Bronchial epithelial cell (primary cell): ENCODE data around the gene SGPP1. TPM values are rescaled to one million over a fixed set of nuclear protein-coding genes. Genes with fewer than 3 reads are reported as not detected.
A peak's percentile ranks its signal among the peaks of the same experiment; 100 is the strongest.

Experiments
- DNase-seq: peaks from one replicate; pipeline ENCODE4 v3.0.0-alpha.2; 2010; ENCODE audit warnings: low read depth
- FAIRE-seq: peaks from 2 replicates; lab custom pipeline; 2011; peaks lifted over from hg19 to GRCh38; lab: Jason Lieb, UNC
- H3K27me3 ChIP-seq: 2 replicates; pipeline ENCODE4 v1.5.1; 2011; ENCODE audit warnings: low read length; ENCODE audit not compliant: control insufficient read depth, insufficient read depth
- H3K36me3 ChIP-seq: 2 replicates; pipeline ENCODE4 v1.5.1; 2011; ENCODE audit warnings: low read length; ENCODE audit not compliant: control insufficient read depth, insufficient read depth
- H3K4me3 ChIP-seq: 2 replicates; pipeline ENCODE4 v1.5.1; 2011; ENCODE audit warnings: mild to moderate bottlenecking, low read depth, low read length, control low read depth
- total RNA-seq: library from RNA; depleted of rRNA; stranded (reverse); fragments of >200 nt; gene quantifications from 2 replicates; pipeline ENCODE4 v1.2.1, GENCODE V29; 2014
- TF ChIP-seq, protein P1 (sequence below): IDR thresholded peaks from 2 replicates; pipeline ENCODE4 v1.5.1; 2011; ENCODE audit warnings: mild to moderate bottlenecking, moderate library complexity, low read length, control low read depth, inconsistent platforms; ENCODE audit not compliant: insufficient read depth, severe bottlenecking

Gene SGPP1
- total RNA-seq, 1 donor from 2014 or later = 35.3 TPM

GRCh38 chr14:63725786-63726460, 1.9 kb downstream of the SGPP1 start:
- Histone ChIP-seq H3K27me3 (no peaks in the 10 kb centered on the region), H3K4me3 (peak overlapping the region; percentile 60), H3K36me3 (no peaks in the 10 kb centered on the region)
- FAIRE-seq (no peak), DNase-seq (no peak)
- TF ChIP-seq, protein P1, sequence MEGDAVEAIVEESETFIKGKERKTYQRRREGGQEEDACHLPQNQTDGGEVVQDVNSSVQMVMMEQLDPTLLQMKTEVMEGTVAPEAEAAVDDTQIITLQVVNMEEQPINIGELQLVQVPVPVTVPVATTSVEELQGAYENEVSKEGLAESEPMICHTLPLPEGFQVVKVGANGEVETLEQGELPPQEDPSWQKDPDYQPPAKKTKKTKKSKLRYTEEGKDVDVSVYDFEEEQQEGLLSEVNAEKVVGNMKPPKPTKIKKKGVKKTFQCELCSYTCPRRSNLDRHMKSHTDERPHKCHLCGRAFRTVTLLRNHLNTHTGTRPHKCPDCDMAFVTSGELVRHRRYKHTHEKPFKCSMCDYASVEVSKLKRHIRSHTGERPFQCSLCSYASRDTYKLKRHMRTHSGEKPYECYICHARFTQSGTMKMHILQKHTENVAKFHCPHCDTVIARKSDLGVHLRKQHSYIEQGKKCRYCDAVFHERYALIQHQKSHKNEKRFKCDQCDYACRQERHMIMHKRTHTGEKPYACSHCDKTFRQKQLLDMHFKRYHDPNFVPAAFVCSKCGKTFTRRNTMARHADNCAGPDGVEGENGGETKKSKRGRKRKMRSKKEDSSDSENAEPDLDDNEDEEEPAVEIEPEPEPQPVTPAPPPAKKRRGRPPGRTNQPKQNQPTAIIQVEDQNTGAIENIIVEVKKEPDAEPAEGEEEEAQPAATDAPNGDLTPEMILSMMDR = no peak

DNA sequence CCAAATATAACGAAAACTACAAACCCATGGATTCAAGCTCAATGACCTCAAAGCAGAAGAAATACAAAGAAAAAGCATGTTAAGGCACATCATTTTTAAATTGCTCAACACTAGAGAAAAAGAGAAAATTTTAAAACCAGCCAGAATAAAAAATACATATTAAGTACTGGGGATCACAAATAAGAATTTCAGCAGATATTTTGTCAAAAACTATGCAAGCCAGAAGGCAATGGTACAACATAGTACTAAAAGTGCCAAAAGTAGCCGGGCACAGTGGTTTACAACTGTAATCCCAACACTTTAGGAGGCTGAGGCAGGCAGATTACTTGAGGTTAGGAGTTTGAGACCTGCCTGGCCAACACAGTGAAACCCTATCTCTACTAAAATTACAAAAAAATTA, 10.2 kb downstream of the SGPP1 start:
- DNase-seq = peak; percentile 35
- H3K4me3 ChIP-seq = no peak overlapping the region
- TF ChIP-seq, protein P1 = no peak
- no peaks in the 10 kb centered on the region for H3K36me3 ChIP-seq
- FAIRE-seq = no peak
- H3K27me3 ChIP-seq = no peaks in the 10 kb centered on the region

- DNase-seq (no peak), FAIRE-seq (no peak)
- Histone ChIP-seq H3K27me3 (no peaks in the 10 kb centered on the region), H3K36me3 (no peaks in the 10 kb centered on the region), H3K4me3 (no peak overlapping the region)
- TF ChIP-seq, protein P1 = no peak
Measured at GRCh38 chr14:63715360-63715759, 12.5 kb downstream of the SGPP1 start.

GRCh38 chr14:63713764-63714163, 14.1 kb downstream of the SGPP1 start:
- TF ChIP-seq, protein P1 = no peak
- Histone ChIP-seq H3K27me3 (no peaks in the 10 kb centered on the region), H3K4me3 (no peak overlapping the region), H3K36me3 (no peaks in the 10 kb centered on the region)
- DNase-seq (peak; percentile 80), FAIRE-seq (peak; percentile 64)

GRCh38 chr14:63713058-63713457, 14.8 kb downstream of the SGPP1 start:
- no peaks in the 10 kb centered on the region for H3K36me3 ChIP-seq
- TF ChIP-seq, protein P1 = no peak
- no peaks in the 10 kb centered on the region for H3K27me3 ChIP-seq
- DNase-seq = no peak
- no peak for FAIRE-seq
- H3K4me3 ChIP-seq = no peak overlapping the region

- Histone ChIP-seq H3K4me3 (no peak overlapping the region), H3K27me3 (no peaks in the 10 kb centered on the region), H3K36me3 (no peaks in the 10 kb centered on the region)
- TF ChIP-seq, protein P1 = no peak
- FAIRE-seq (no peak), DNase-seq (no peak)
Measured at GRCh38 chr14:63712123-63712522, 15.7 kb downstream of the SGPP1 start.
